ENCODE data around the gene HADHB.
"Not testable (repeated sequence)": the region's sequence is repeated elsewhere in the genome, so short reads cannot be mapped to it uniquely, and the experiment has no call there.

Gene HADHB

DNA sequence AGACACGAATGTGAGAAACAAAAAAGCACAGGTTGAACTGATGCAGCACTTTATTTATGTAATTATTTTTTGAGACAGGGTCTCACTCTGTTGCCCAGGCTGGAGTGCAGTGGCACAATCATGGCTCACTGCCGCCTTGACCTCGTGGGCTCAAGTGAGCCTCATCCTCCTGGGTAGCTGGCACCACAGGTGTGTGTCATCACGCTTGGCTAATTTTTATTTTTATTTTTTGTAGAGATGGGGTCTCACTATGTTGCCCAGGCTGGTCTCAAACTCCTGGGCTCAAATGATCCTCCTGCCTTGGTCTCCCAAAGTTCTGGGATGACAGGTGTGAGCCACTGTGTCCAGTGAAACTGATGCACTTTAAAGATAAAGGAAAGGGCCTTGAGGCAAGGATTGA is 84.3 kb downstream of the HADHB start:
- not testable (repeated sequence) for DNase-seq (ENCODE audit: low read depth)

DNA sequence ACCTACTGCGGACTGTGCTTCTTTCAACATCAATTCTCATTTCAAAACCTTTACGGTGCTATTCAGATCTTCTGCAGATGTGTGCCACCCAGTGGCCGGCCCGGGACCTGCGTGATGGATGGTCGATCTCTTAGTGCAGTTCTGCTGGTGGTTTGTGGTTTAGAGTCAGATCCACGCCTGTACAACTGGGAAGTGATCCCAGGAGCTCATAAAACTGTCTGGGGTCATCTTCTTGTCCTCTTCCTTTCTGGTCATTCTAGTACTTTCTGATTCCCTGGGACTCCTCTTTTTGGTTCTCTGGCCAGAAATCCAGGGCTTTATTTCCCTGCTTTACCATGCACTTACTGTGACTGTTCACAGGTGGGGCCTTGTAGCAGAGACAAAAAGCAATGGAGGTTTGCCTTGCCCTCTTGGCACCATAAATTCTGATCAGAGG is 85.4 kb downstream of the HADHB start:
- DNase-seq (ENCODE audit: low read depth): no peak

DNA sequence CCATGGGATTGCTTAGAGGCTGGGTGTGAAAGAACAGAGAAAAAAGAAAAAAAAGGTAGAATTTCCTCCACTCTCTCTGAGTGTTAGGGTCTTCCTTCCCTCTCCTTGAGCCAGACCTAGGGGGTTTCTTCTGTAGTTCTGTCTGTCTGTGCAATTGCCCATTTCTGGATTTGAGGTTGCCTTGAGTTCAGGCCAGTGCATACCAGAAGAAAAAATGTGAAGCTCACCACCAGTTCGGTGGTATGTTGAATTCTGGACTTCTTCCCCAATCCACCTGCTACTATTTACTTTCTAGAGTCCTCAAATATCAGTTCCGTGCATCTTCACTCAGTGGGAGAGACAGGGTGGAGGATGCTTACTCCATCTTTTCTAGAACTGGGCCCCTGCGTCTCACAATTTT is 85.9 kb downstream of the HADHB start:
- no peak for DNase-seq (ENCODE audit: low read depth)

- DNase-seq (ENCODE audit: low read depth): not testable (repeated sequence)
Observed at GRCh38 chr2:26331321-26331720, 86.6 kb downstream of the HADHB start.

GRCh38 chr2:26333293-26333692 is 88.6 kb downstream of the HADHB start:
- DNase-seq (ENCODE audit: low read depth): no peak

GRCh38 chr2:26335231-26335630 is 90.5 kb downstream of the HADHB start:
- DNase-seq (ENCODE audit: low read depth): no peak

DNA sequence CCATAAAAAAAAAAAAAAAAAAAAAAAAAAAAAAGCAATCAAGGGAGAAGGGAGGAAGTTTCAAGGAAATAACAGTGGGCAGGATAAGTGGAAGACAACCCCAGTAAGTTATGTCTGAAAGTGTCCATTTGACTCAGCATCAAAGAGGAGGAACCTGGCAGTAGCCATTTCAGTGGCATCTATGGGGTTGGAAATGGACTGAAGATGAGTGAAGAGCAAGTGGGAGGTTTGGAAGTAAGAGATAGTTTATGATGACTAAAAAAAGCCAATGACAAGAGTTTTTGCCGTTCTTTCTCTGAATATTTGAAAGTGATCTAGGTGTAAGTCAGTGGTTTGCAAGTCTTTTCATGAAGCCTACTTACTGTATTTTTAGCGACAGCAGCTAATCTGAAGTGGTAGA is 92.0 kb downstream of the HADHB start:
- DNase-seq (ENCODE audit: low read depth): no peak

- DNase-seq (ENCODE audit: low read depth): no peak
Observed at GRCh38 chr2:26337298-26337697, 92.6 kb downstream of the HADHB start.
